Neural cell (in vitro differentiated cells): ENCODE results near the gene RAPGEF2. TPM values are rescaled to one million over a fixed set of nuclear protein-coding genes. Genes with fewer than 3 reads are reported as not detected.

Source experiments
- H2AFZ ChIP-seq: fragments of 200-600, 300-800 bp; sonication (generic), shearing (Covaris generic); 2 replicates; pipeline ENCODE4 v1.6.0; 2014; ENCODE audit warnings: low read depth, mild to moderate bottlenecking, antibody characterized with exemption, low read length, moderate library complexity
- H3F3A ChIP-seq: fragments of 200-600 bp; shearing (Covaris generic); 2 replicates; pipeline ENCODE4 v1.6.1; 2016; ENCODE audit warnings: mild to moderate bottlenecking, moderate library complexity, mixed read lengths, antibody characterized with exemption, low read length; ENCODE audit not compliant: insufficient read depth, poor library complexity, severe bottlenecking
- H3K27ac ChIP-seq: fragments of 200-600, 300-800 bp; sonication (generic), shearing (Covaris generic); 2 replicates; pipeline ENCODE4 v1.5.1; 2014; ENCODE audit warnings: mild to moderate bottlenecking, low read length, moderate library complexity
- H3K27me3 ChIP-seq: fragments of 300-800, 200-600 bp; sonication (generic), shearing (Covaris generic); 2 replicates; pipeline ENCODE4 v1.6.0; 2014; ENCODE audit warnings: mild to moderate bottlenecking, low read depth, low read length, moderate library complexity; ENCODE audit not compliant: insufficient read depth
- H3K36me3 ChIP-seq: fragments of 300-800, 200-600 bp; sonication (generic), shearing (Covaris generic); 2 replicates; pipeline ENCODE4 v1.5.1; 2014; ENCODE audit warnings: mild to moderate bottlenecking, antibody characterized with exemption, low read length, moderate library complexity; ENCODE audit not compliant: insufficient read depth
- H3K4me2 ChIP-seq: fragments of 300-800, 200-600 bp; sonication (generic), shearing (Covaris generic); 2 replicates; pipeline ENCODE4 v1.6.0; 2014; ENCODE audit warnings: mild to moderate bottlenecking, low read length
- H3K4me3 ChIP-seq: fragments of 300-800, 200-600 bp; sonication (generic), shearing (Covaris generic); 2 replicates; pipeline ENCODE4 v1.5.1; 2014; ENCODE audit warnings: mild to moderate bottlenecking, low read length, moderate library complexity
- H3K79me2 ChIP-seq: fragments of 200-600 bp; shearing (Covaris generic); replicated peaks from 2 replicates; pipeline ENCODE4 v1.6.0; 2014; ENCODE audit warnings: mild to moderate bottlenecking, low read length, moderate library complexity; ENCODE audit not compliant: insufficient read depth
- H3K9ac ChIP-seq: fragments of 300-800, 200-600 bp; sonication (generic), shearing (Covaris generic); 2 replicates; pipeline ENCODE4 v1.6.1; 2016; ENCODE audit warnings: mild to moderate bottlenecking, low read length, mixed read lengths
- H3K9me2 ChIP-seq: fragments of 200-600 bp; shearing (Covaris generic); 2 replicates; pipeline ENCODE4 v1.6.1; 2016; ENCODE audit warnings: mild to moderate bottlenecking, low read length, mixed read lengths; ENCODE audit not compliant: insufficient read depth
- H3K9me3 ChIP-seq: fragments of 200-600, 300-800 bp; sonication (generic), shearing (Covaris generic); 2 replicates; pipeline ENCODE4 v1.6.1; 2016; ENCODE audit warnings: mild to moderate bottlenecking, mixed run types, low read length, moderate library complexity, mixed read lengths
- H4K20me1 ChIP-seq: fragments of 200-600 bp; shearing (Covaris generic); 2 replicates; pipeline ENCODE4 v1.6.1; 2016; ENCODE audit warnings: mild to moderate bottlenecking, mixed run types; ENCODE audit not compliant: insufficient read depth
- EP300 ChIP-seq: fragments of 450-650 bp; conservative IDR thresholded peaks from 2 replicates; pipeline ENCODE4 v1.6.1; 2014; ENCODE audit warnings: antibody characterized with exemption, mild to moderate bottlenecking, moderate library complexity; ENCODE audit not compliant: poor library complexity, severe bottlenecking
- EZH2 ChIP-seq: fragments of 200-600, 300-800 bp; shearing (Covaris generic), sonication (generic); IDR thresholded peaks from 2 replicates; pipeline ENCODE4 v1.6.1; 2014; ENCODE audit warnings: antibody characterized with exemption, low read length, borderline replicate concordance, mild to moderate bottlenecking; ENCODE audit not compliant: insufficient read depth, poor library complexity, severe bottlenecking
- MXI1 ChIP-seq: fragments of 450-650 bp; conservative IDR thresholded peaks from 2 replicates; pipeline ENCODE4 v1.6.1; 2014; ENCODE audit warnings: antibody characterized with exemption, mild to moderate bottlenecking; ENCODE audit not compliant: poor library complexity, severe bottlenecking
- POLR2AphosphoS5 ChIP-seq: IDR thresholded peaks from 2 replicates; pipeline ENCODE4 v1.6.1; 2012
- RAD21 ChIP-seq: fragments of 450-650 bp; conservative IDR thresholded peaks from 2 replicates; pipeline ENCODE4 v1.6.1; 2014; ENCODE audit warnings: antibody characterized with exemption, mild to moderate bottlenecking, moderate library complexity
- SMC3 ChIP-seq: fragments of 450-650 bp; conservative IDR thresholded peaks from 2 replicates; pipeline ENCODE4 v1.6.1; 2014; ENCODE audit warnings: antibody characterized with exemption, mild to moderate bottlenecking, moderate library complexity; ENCODE audit not compliant: poor library complexity
- TAF1 ChIP-seq: IDR thresholded peaks from 2 replicates; pipeline ENCODE4 v1.6.1; 2012; ENCODE audit warnings: low read depth
- polyA plus RNA-seq: library from polyadenylated mRNA; depleted of rRNA; stranded (reverse); fragments of >200 nt; gene quantifications from 2 replicates; pipeline ENCODE4 v1.2.3, GENCODE V29; 2014
- TF ChIP-seq, protein P1 (sequence below): IDR thresholded peaks from 2 replicates; pipeline ENCODE4 v1.6.1; 2012; ENCODE audit warnings: borderline replicate concordance
- TF ChIP-seq, protein P2 (sequence below): fragments of 450-650 bp; IDR thresholded peaks from 2 replicates; pipeline ENCODE4 v1.5.1; 2014; ENCODE audit warnings: antibody characterized with exemption, mild to moderate bottlenecking, moderate library complexity; ENCODE audit not compliant: poor library complexity, severe bottlenecking

RAPGEF2 gene
- polyA plus RNA-seq, 1 donor from 2014 or later, result 134 TPM

DNA sequence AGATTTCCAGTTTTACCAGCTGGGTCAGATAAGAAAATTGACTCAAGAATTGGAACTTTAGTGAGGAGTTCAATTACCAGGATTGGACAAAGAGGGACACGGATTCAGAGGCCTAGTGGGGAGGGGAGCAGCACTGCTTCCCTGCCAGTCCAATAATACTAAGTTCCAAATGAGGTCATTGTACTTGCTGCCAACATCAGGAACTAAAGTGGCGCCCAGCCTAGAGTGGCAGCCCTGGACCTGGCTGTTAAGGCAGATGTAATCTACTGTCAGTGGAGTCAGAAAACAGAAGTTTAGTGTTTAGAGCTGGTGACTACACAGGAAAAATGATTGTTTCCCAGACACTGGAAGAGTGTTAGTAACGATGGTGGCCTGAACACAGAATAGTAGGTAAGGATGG lies 42.7 kb upstream of the RAPGEF2 start:
- no peaks in the 10 kb centered on the region for H4K20me1 ChIP-seq
- H3K9me3 ChIP-seq, result no peaks in the 10 kb centered on the region
- no peaks in the 10 kb centered on the region for H3K36me3 ChIP-seq
- H3K9me2 ChIP-seq, result no peaks in the 10 kb centered on the region
- H3K79me2 ChIP-seq, result no peaks in the 10 kb centered on the region
- no peaks in the 10 kb centered on the region for H3K27me3 ChIP-seq
- no peak overlapping the region for H3K4me2 ChIP-seq
- no peak overlapping the region for H3K9ac ChIP-seq
- H3K27ac ChIP-seq, result no peak overlapping the region
- H3K4me3 ChIP-seq, result no peak overlapping the region
- no peak for TF ChIP-seq RAD21
- no peak for TF ChIP-seq EZH2
- no peak for TF ChIP-seq SMC3
- no peak for TF ChIP-seq TAF1
- no peak overlapping the region for H2AFZ ChIP-seq
- H3F3A ChIP-seq, result no peaks in the 10 kb centered on the region

DNA sequence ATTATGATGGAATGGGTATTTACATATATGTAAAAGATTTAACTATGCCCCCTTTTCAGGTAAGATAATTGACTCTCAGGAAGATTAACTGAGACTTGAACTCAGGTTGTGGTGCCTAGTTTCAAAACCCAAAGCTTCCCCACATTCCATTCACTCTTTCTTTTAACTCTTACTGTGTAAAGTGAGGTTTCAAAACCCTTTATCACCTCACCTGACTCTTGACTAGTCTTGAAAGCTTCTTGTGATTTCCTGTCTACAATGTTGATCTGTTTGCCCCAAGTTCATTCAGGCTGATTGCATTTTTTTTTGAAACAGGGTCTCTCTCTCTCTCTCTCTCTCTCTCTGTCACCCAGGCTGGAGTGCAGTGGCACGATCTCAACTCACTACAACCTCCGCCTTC lies 40.5 kb upstream of the RAPGEF2 start:
- no peaks in the 10 kb centered on the region for H3K79me2 ChIP-seq
- no peaks in the 10 kb centered on the region for H3K27me3 ChIP-seq
- no peak overlapping the region for H3K4me3 ChIP-seq
- no peak overlapping the region for H3K9ac ChIP-seq
- no peak for TF ChIP-seq POLR2AphosphoS5
- no peak for TF ChIP-seq EP300
- TF ChIP-seq RAD21, result no peak
- no peak for TF ChIP-seq TAF1
- TF ChIP-seq, protein P1, sequence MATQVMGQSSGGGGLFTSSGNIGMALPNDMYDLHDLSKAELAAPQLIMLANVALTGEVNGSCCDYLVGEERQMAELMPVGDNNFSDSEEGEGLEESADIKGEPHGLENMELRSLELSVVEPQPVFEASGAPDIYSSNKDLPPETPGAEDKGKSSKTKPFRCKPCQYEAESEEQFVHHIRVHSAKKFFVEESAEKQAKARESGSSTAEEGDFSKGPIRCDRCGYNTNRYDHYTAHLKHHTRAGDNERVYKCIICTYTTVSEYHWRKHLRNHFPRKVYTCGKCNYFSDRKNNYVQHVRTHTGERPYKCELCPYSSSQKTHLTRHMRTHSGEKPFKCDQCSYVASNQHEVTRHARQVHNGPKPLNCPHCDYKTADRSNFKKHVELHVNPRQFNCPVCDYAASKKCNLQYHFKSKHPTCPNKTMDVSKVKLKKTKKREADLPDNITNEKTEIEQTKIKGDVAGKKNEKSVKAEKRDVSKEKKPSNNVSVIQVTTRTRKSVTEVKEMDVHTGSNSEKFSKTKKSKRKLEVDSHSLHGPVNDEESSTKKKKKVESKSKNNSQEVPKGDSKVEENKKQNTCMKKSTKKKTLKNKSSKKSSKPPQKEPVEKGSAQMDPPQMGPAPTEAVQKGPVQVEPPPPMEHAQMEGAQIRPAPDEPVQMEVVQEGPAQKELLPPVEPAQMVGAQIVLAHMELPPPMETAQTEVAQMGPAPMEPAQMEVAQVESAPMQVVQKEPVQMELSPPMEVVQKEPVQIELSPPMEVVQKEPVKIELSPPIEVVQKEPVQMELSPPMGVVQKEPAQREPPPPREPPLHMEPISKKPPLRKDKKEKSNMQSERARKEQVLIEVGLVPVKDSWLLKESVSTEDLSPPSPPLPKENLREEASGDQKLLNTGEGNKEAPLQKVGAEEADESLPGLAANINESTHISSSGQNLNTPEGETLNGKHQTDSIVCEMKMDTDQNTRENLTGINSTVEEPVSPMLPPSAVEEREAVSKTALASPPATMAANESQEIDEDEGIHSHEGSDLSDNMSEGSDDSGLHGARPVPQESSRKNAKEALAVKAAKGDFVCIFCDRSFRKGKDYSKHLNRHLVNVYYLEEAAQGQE, result no peak
- TF ChIP-seq, protein P2, sequence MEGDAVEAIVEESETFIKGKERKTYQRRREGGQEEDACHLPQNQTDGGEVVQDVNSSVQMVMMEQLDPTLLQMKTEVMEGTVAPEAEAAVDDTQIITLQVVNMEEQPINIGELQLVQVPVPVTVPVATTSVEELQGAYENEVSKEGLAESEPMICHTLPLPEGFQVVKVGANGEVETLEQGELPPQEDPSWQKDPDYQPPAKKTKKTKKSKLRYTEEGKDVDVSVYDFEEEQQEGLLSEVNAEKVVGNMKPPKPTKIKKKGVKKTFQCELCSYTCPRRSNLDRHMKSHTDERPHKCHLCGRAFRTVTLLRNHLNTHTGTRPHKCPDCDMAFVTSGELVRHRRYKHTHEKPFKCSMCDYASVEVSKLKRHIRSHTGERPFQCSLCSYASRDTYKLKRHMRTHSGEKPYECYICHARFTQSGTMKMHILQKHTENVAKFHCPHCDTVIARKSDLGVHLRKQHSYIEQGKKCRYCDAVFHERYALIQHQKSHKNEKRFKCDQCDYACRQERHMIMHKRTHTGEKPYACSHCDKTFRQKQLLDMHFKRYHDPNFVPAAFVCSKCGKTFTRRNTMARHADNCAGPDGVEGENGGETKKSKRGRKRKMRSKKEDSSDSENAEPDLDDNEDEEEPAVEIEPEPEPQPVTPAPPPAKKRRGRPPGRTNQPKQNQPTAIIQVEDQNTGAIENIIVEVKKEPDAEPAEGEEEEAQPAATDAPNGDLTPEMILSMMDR, result no peak
- TF ChIP-seq SMC3, result no peak
- no peak for TF ChIP-seq EZH2
- no peak for TF ChIP-seq MXI1
- no peaks in the 10 kb centered on the region for H4K20me1 ChIP-seq
- no peaks in the 10 kb centered on the region for H3K9me2 ChIP-seq
- no peak overlapping the region for H3K27ac ChIP-seq
- no peaks in the 10 kb centered on the region for H3F3A ChIP-seq
- H3K4me2 ChIP-seq, result no peak overlapping the region
- H3K9me3 ChIP-seq, result no peaks in the 10 kb centered on the region
- no peak overlapping the region for H2AFZ ChIP-seq
- H3K36me3 ChIP-seq, result no peaks in the 10 kb centered on the region
